Activated naive CD4-positive, alpha-beta T cell treated with anti-CD3 and anti-CD28 coated beads, Interleukin-2, amount 10 ng/mL, durations not matched to agents 7 days and 5 days (primary cell): ENCODE data around the gene LYSMD1.

ENCODE experiments used
- CTCF ChIA-PET: fragments of 350-600 bp; sonication (Branson Sonifier 250); formaldehyde crosslinking; loops from one replicate; lab custom pipeline; 2021; ENCODE audit warnings: antibody characterized with exemption; lab: Charles Lee
- DNase-seq: peaks from one replicate; pipeline ENCODE4 v3.0.0-alpha.2; 2020
- H3K27ac Mint-ChIP-seq: one replicate; pipeline ENCODE4 v1.8.0; 2021; ENCODE audit warnings: mild to moderate bottlenecking, moderate library complexity, mixed read lengths
- H3K27me3 Mint-ChIP-seq: one replicate; pipeline ENCODE4 v1.8.0; 2021; ENCODE audit warnings: mild to moderate bottlenecking, mixed read lengths
- H3K36me3 Mint-ChIP-seq: one replicate; pipeline ENCODE4 v1.8.0; 2021; ENCODE audit warnings: mixed read lengths
- H3K4me1 Mint-ChIP-seq: one replicate; pipeline ENCODE4 v1.8.0; 2021; ENCODE audit warnings: mixed read lengths
- H3K4me3 Mint-ChIP-seq: one replicate; pipeline ENCODE4 v1.8.0; 2021; ENCODE audit warnings: mild to moderate bottlenecking, moderate library complexity, mixed read lengths
- H3K9me3 Mint-ChIP-seq: one replicate; pipeline ENCODE4 v1.8.0; 2021; ENCODE audit warnings: mixed read lengths

Gene LYSMD1

GRCh38 chr1:151142411-151143056 is 23.2 kb downstream of the LYSMD1 start:
- no peak overlapping the region for H3K27ac Mint-ChIP-seq
- CTCF ChIA-PET, result interaction anchor here (0.5 to 2.1 kb wide), 3 partner anchors 28 to 72 kb away, joined by 3 to 8 read pairs (median 4); partner anchors contain the start of gene GABPB2
- no peak for DNase-seq
- peaks cover 81% of the 10 kb centered on the region for H3K27me3 Mint-ChIP-seq
- H3K4me3 Mint-ChIP-seq, result no peak overlapping the region
- H3K4me1 Mint-ChIP-seq, result peaks cover 22% of the 10 kb centered on the region
- no peaks in the 10 kb centered on the region for H3K9me3 Mint-ChIP-seq
- no peaks in the 10 kb centered on the region for H3K36me3 Mint-ChIP-seq

GRCh38 chr1:151137789-151138188 is 27.9 kb downstream of the LYSMD1 start:
- Mint-ChIP-seq H3K4me1 (peaks cover 6% of the 10 kb centered on the region), H3K36me3 (no peaks in the 10 kb centered on the region), H3K4me3 (no peak overlapping the region), H3K27me3 (peaks cover 53% of the 10 kb centered on the region), H3K27ac (no peak overlapping the region), H3K9me3 (no peaks in the 10 kb centered on the region)
- DNase-seq, result no peak
- CTCF ChIA-PET, result no interaction called here

GRCh38 chr1:151135433-151136385 is 30.0 kb downstream of the LYSMD1 start:
- Mint-ChIP-seq H3K27ac (no peak overlapping the region), H3K9me3 (no peaks in the 10 kb centered on the region)
- CTCF ChIA-PET, result interaction anchor here (0.6 to 1.4 kb wide), 5 partner anchors 16 to 75 kb away, joined by 3 to 5 read pairs (median 3); partner anchors contain the start of gene TNFAIP8L2

GRCh38 chr1:151134991-151135390 is 30.7 kb downstream of the LYSMD1 start:
- H3K36me3 Mint-ChIP-seq, result no peaks in the 10 kb centered on the region
- no peaks in the 10 kb centered on the region for H3K9me3 Mint-ChIP-seq
- H3K27ac Mint-ChIP-seq, result no peak overlapping the region
- peaks cover 23% of the 10 kb centered on the region for H3K4me1 Mint-ChIP-seq
- DNase-seq, result no peak
- peaks cover 61% of the 10 kb centered on the region for H3K27me3 Mint-ChIP-seq
- H3K4me3 Mint-ChIP-seq, result no peak overlapping the region
- CTCF ChIA-PET, result interaction anchor here (0.8 to 1.4 kb wide), 4 partner anchors 17 to 74 kb away, joined by 3 to 5 read pairs (median 3); partner anchors contain the start of gene TNFAIP8L2

More at GRCh38 chr1:151135433-151136385, 30.0 kb downstream of the LYSMD1 start:
- no peaks in the 10 kb centered on the region for H3K36me3 Mint-ChIP-seq
- H3K4me3 Mint-ChIP-seq, result no peak overlapping the region
- DNase-seq, result no peak
- H3K4me1 Mint-ChIP-seq, result peaks cover 20% of the 10 kb centered on the region
- H3K27me3 Mint-ChIP-seq, result peaks cover 61% of the 10 kb centered on the region

- no peaks in the 10 kb centered on the region for H3K9me3 Mint-ChIP-seq
- DNase-seq, result no peak
- H3K27ac Mint-ChIP-seq, result no peak overlapping the region
- CTCF ChIA-PET, result interaction anchor here (0.6 to 1.4 kb wide), 3 partner anchors 21 to 300 kb away, joined by 3 to 5 read pairs (median 3); partner anchors contain the start of gene TNFAIP8L2
- no peak overlapping the region for H3K4me3 Mint-ChIP-seq
- H3K4me1 Mint-ChIP-seq, result peaks cover 23% of the 10 kb centered on the region
- peaks cover 55% of the 10 kb centered on the region for H3K27me3 Mint-ChIP-seq
- no peaks in the 10 kb centered on the region for H3K36me3 Mint-ChIP-seq
Observed at GRCh38 chr1:151134396-151134795, 31.3 kb downstream of the LYSMD1 start.

- Mint-ChIP-seq H3K4me3 (no peak overlapping the region), H3K4me1 (peaks cover 23% of the 10 kb centered on the region), H3K27ac (no peak overlapping the region), H3K36me3 (no peaks in the 10 kb centered on the region), H3K9me3 (no peaks in the 10 kb centered on the region), H3K27me3 (peaks cover 43% of the 10 kb centered on the region)
- no peak for DNase-seq
- CTCF ChIA-PET, result no interaction called here
Observed at GRCh38 chr1:151133018-151133806, 32.5 kb downstream of the LYSMD1 start.

GRCh38 chr1:151132335-151133017 is 33.2 kb downstream of the LYSMD1 start:
- DNase-seq, result no peak
- no peak overlapping the region for H3K4me3 Mint-ChIP-seq
- H3K36me3 Mint-ChIP-seq, result no peaks in the 10 kb centered on the region
- H3K4me1 Mint-ChIP-seq, result peaks cover 23% of the 10 kb centered on the region
- H3K27me3 Mint-ChIP-seq, result peaks cover 39% of the 10 kb centered on the region
- no peaks in the 10 kb centered on the region for H3K9me3 Mint-ChIP-seq
- H3K27ac Mint-ChIP-seq, result no peak overlapping the region
- CTCF ChIA-PET, result no interaction called here

GRCh38 chr1:151131701-151132334 is 33.9 kb downstream of the LYSMD1 start:
- H3K4me1 Mint-ChIP-seq, result peaks cover 23% of the 10 kb centered on the region

GRCh38 chr1:151130987-151131586 is 34.6 kb downstream of the LYSMD1 start:
- DNase-seq, result peak; percentile 90
- Mint-ChIP-seq H3K36me3 (no peaks in the 10 kb centered on the region), H3K4me1 (peaks cover 20% of the 10 kb centered on the region), H3K4me3 (peak overlapping the region; percentile 59), H3K9me3 (no peaks in the 10 kb centered on the region), H3K27me3 (peaks cover 39% of the 10 kb centered on the region), H3K27ac (peak overlapping the region; percentile 58)
- CTCF ChIA-PET, result interaction anchor here (0.9 to 1.0 kb wide), 2 partner anchors 24 to 31 kb away, joined by 3 to 6 read pairs; no protein-coding TSS in a partner anchor

More at GRCh38 chr1:151131701-151132334, 33.9 kb downstream of the LYSMD1 start:
- Mint-ChIP-seq H3K27me3 (peaks cover 39% of the 10 kb centered on the region), H3K4me3 (peak overlapping the region; percentile 59), H3K27ac (peak overlapping the region; percentile 58), H3K9me3 (no peaks in the 10 kb centered on the region), H3K36me3 (no peaks in the 10 kb centered on the region)
- DNase-seq, result no peak
- CTCF ChIA-PET, result interaction anchor here (0.9 to 1.0 kb wide), 2 partner anchors 23 to 32 kb away, joined by 3 to 6 read pairs; no protein-coding TSS in a partner anchor

- no peaks in the 10 kb centered on the region for H3K9me3 Mint-ChIP-seq
- H3K27ac Mint-ChIP-seq, result no peak overlapping the region
- H3K4me1 Mint-ChIP-seq, result peaks cover 17% of the 10 kb centered on the region
- peaks cover 26% of the 10 kb centered on the region for H3K27me3 Mint-ChIP-seq
- CTCF ChIA-PET, result interaction anchor here (1.2 to 1.7 kb wide), 2 partner anchors 29 to 104 kb away, joined by 3 to 4 read pairs; no protein-coding TSS in a partner anchor
- DNase-seq, result no peak
- peaks cover 6% of the 10 kb centered on the region for H3K36me3 Mint-ChIP-seq
- H3K4me3 Mint-ChIP-seq, result no peak overlapping the region
Observed at GRCh38 chr1:151128800-151129199, 36.9 kb downstream of the LYSMD1 start.

- Mint-ChIP-seq H3K4me3 (no peak overlapping the region), H3K36me3 (peaks cover 18% of the 10 kb centered on the region), H3K27ac (no peak overlapping the region), H3K4me1 (no peaks in the 10 kb centered on the region), H3K9me3 (no peaks in the 10 kb centered on the region), H3K27me3 (no peaks in the 10 kb centered on the region)
- DNase-seq, result no peak
- CTCF ChIA-PET, result no interaction called here
Observed at GRCh38 chr1:151124763-151125403, 40.8 kb downstream of the LYSMD1 start.

GRCh38 chr1:151113877-151114276 is 51.8 kb downstream of the LYSMD1 start:
- Mint-ChIP-seq H3K4me1 (no peaks in the 10 kb centered on the region), H3K9me3 (no peaks in the 10 kb centered on the region), H3K27me3 (no peaks in the 10 kb centered on the region), H3K4me3 (no peak overlapping the region), H3K27ac (no peak overlapping the region), H3K36me3 (peaks cover 15% of the 10 kb centered on the region)
- CTCF ChIA-PET, result no interaction called here
- DNase-seq, result no peak
